Stimulated activated CD4-positive, alpha-beta T cell treated with anti-CD3 and anti-CD28 coated beads, TNF-alpha, amount 100 ng/mL, for 24 hours (primary cell): Measurements from ENCODE around the gene SPSB1.

Experiments used
- DNase-seq, 3 experiments: peaks; one replicate each; pipeline ENCODE4 v3.0.0-alpha.2; 2020; ENCODE audit warnings: low read depth in 3 of 3

The SPSB1 gene

GRCh38 chr1:9341301-9341845 lies 48.7 kb downstream of the SPSB1 start:
- DNase-seq, result no peak

GRCh38 chr1:9343269-9343668 lies 50.6 kb downstream of the SPSB1 start:
- no peak for DNase-seq

- no peak for DNase-seq
These were observed 51.9 kb downstream of the SPSB1 start for GRCh38 chr1:9344426-9345200.

- DNase-seq, result no peak
These were observed 52.8 kb downstream of the SPSB1 start for GRCh38 chr1:9345471-9345870.

GRCh38 chr1:9345922-9346321 lies 53.2 kb downstream of the SPSB1 start:
- DNase-seq, result no peak

- no peak for DNase-seq
These were observed 53.9 kb downstream of the SPSB1 start for GRCh38 chr1:9346566-9346965.

- DNase-seq, result no peak
These were observed 54.6 kb downstream of the SPSB1 start for GRCh38 chr1:9347095-9347850.

GRCh38 chr1:9349331-9349851 lies 56.7 kb downstream of the SPSB1 start:
- no peak for DNase-seq

- DNase-seq, result no peak
These were observed 57.6 kb downstream of the SPSB1 start for GRCh38 chr1:9350013-9350908.

GRCh38 chr1:9350960-9351359 lies 58.3 kb downstream of the SPSB1 start:
- DNase-seq, result no peak

GRCh38 chr1:9351654-9352271 lies 59.1 kb downstream of the SPSB1 start:
- no peak for DNase-seq

GRCh38 chr1:9352377-9353134 lies 59.9 kb downstream of the SPSB1 start:
- DNase-seq, result no peak

GRCh38 chr1:9355503-9355902 lies 62.8 kb downstream of the SPSB1 start:
- no peak for DNase-seq

GRCh38 chr1:9356021-9356420 lies 63.3 kb downstream of the SPSB1 start:
- DNase-seq, result no peak

GRCh38 chr1:9356829-9357466 lies 64.3 kb downstream of the SPSB1 start:
- DNase-seq, result no peak

GRCh38 chr1:9357958-9358357 lies 65.3 kb downstream of the SPSB1 start:
- DNase-seq, result no peak

GRCh38 chr1:9360371-9361064 lies 67.8 kb downstream of the SPSB1 start:
- no peak for DNase-seq

GRCh38 chr1:9361630-9362260 lies 69.1 kb downstream of the SPSB1 start:
- DNase-seq, result no peak

GRCh38 chr1:9362488-9362887 lies 69.8 kb downstream of the SPSB1 start:
- no peak for DNase-seq
